ENCODE measurements around the gene STX2.

STX2 gene

DNA sequence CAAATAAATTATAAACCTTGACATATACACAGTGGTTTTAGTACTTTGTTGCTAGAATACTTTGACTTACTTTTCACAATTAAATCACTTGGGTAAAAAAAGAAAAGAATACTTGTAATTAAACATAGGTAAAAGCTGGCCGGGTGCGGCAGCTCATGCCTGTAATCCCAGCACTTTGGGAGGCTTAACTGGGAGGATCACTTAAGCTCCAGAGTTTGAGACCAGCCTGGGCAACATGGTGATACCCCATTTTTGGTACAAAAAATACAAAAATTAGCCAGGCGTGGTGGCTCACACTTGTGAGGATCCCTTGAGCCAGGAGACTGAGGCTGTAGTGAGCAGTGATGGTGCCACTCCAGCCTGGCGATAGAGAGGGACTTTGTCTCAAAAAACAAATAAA lies 7.8 kb downstream of the STX2 start:
- DNase-seq (no peak), ATAC-seq (no peak)

DNA sequence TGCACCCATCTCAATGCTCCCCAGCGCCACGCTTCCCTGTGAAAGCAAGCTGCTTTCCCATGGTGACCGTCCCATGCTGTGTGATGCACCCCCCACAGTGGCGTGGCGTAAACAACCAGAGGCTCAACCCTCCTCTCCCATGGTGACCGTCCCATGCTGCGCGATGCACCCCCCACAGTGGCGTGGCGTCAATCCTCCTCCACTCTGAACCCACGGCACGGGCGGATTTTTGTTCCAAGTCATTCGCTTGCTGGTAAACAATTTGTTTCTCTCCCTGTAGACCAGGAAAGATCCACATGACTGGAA lies 8.9 kb downstream of the STX2 start:
- DNase-seq = no peak
- no peak for ATAC-seq

DNA sequence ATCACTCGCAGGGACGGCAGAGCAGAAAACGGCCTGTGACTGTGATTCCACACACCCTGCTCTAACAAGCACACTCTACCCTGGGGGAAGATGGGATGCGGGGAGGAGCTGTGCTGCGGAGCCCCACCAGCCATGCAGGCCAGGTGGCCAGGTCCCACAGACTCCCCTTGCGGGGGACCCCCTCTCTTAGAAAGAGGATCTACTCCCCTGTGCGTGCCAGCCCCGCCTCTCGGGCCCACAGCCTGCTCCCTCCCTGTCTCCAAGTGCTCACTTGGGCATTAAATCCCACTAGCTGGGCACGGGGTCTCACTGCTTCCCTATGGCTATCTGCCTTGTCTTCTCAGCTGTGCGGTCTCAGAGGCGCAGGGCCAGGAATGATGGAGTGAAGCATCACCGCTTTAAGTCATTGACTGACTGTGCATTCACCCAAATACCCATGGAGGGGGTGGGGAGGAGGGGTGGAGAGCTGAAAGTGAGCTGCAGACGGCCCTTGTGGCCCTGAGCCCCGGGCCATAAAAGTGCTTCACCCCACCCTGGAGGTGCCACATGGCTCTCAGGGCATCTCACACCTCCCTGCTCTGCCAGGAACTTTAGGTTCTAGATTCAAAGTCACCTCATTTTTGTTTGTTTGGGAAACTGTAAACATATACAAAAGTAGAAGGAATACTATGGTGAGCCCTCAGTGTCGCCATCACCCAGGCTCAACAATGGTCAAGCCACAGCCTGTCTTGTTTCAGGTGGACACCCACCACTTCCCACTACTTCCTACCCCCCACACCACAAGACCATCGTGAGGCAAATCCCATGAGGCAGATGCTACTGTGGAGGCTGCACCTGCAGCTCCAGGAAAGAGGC lies 9.4 kb downstream of the STX2 start:
- ATAC-seq = no peak
- no peak for DNase-seq

DNA sequence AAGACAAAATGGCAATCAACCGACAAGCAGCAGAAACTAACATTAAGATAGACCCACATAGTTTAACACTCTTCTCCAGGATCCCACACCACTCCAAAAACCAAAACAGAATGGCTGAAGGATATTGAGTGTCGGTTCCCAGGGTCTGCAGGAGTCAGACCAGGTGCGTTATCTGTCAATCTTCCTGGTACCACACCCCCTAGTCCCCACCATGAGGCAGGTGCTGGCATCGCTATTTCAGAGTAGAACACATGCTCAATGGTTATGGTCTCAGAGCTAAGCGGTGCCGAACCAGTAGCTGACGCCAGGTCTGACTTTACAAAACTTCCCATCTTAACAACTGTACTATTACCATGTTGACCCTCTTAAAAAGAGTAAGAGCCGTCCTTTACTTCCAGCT lies 10.2 kb downstream of the STX2 start:
- ATAC-seq = no peak
- no peak for DNase-seq

DNA sequence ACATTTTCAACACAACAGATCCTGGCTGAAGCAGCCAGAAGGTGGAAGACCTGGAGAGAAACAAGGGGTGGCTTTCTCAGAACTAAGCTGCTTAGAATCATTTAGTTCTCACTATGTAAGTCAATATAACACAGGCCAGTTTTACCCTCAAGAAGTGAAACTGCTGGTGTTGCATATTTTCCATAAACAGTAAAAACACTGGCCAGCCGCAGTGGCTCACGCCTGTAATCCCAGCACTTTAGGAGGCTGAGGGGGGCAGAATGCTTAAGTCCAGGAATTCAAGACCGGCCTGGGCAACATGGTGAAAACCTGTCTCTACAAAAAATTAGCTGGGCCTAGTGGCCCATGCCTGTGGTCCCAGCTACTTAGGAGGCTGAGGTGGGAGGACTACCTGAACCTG lies 11.6 kb downstream of the STX2 start:
- ATAC-seq (no peak), DNase-seq (no peak)

DNA sequence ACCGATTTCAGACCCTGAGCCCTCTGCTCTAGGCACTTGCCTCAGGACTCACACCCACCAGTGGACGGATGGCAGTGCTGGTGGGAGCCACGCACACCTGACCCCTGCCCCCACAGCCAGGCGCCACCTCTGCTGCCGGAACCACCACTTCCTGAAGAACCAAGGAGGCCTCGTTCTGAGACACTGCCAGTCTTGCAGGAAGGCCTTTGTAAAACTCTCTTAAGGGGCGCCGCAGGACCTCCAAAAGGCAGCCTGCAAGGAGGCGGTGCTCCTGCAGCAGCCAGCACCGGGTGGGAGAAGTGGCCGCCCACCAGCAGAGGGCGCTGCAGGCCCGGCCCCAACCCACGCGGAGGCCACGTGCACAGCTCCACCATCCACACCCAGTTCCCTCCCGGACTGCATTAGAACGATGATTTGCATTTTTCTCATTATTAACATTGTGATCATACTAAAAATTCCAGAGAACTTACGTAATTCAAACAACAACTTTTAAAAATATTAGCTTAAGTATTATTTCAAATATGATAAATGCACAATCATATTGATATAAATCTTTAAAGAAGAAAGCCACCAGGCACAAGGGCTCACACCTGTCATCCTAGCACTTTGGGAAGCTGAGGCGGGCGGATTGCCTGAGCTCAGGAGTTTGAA lies 12.8 kb downstream of the STX2 start:
- ATAC-seq = peak; percentile 94
- peak; percentile 86 for DNase-seq

DNA sequence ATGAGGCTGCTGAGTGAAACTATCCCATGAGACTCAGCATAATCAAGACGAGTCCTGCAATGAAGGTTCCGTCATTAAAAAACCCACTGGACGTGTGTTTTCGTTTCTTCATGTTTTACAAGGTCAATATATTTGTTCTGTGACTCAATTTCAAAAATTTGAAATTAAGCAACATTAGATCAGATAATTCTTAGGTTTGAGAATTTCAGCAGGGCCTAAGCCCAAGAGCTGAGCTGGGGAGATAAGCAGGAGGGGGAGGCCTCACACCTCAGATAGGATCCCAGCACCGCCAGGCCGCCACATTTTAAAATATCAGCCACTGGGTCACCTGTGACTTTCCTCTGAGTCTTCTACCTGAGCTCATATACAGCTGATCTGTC lies 13.3 kb downstream of the STX2 start:
- DNase-seq = no peak
- no peak for ATAC-seq

DNA sequence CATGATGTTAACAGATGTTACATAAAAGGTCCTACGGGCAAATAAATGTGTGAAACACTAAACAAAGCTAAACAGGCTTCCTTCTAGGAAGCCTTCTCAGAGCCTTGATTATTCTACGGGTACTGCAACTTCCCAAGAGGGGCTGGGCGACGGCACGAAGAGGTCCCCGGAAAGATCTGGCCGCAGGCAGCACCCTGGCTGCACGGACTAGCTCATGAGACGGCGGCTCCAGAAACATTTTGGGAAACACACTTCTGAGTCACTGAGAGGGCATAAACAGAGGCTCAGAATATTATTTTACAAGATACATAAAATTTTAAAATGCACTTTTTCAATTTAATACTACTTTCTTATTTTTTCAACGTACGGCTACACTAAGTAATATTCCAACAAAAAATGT lies 19.4 kb downstream of the STX2 start:
- no peak for DNase-seq
- ATAC-seq = no peak

DNA sequence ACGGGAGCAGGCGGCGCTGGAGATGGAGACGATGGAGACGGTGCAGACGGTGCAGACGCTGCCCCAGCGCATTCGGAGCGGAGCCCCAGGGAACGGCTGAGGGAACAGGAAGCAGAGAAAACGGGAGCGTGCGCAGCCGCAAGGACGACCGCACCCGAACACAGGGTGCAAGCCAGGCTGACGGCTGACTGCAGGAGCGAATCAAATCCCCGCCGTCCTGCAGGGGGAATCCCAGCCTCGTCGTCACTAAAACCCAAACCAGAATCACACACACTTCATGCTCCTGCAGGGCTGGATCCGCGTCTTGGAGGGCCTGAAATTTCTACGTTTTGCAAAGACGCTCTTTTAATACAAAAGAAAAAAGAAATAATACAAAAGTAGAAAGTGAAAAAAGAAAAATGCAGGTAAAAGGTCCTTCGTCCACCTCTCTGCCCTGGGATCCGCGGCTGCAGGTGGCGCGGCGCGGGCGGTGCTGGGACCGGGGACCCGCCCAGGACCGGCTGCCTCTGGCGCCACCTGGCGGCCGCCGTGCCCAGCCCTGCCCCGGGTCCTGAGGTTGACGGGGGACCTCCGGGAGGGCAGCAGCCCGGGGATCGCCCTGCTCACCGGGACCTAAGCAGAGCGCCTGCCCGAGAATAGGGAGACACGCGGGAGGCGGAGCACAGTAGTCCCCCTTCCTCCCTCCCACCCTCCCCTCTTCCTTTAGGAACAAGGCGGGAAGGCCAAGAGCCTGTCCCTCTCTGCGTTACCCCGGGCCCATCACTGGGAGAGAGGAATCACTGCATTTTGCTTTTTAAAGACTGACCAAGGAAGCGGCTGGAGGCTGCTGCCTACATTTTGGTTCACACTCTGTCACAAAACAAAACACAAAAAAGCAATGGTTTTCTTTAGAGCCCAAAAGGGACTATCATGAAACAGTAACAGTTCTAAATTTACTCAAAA lies 20.1 kb downstream of the STX2 start:
- DNase-seq = peak; percentile 87
- peak; percentile 95 for ATAC-seq

DNA sequence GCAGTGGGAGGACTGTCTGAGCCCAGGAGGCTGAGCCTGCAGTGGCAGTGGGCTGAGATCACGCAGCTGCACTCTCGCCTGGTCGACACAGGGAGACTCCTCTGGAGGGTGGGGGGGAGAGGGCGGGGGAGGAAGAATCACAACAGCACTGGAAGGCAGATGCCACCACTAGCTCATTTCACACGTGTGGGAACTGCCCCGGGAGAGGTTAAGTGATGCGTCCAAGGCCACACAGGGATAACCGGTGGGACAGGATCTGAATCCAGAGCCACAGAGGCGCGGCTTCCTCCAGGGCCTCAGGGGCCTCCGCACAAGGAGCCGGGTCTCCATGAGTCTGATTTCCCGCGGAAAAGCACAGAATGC lies 20.8 kb downstream of the STX2 start:
- peak; percentile 5 for ATAC-seq

DNA sequence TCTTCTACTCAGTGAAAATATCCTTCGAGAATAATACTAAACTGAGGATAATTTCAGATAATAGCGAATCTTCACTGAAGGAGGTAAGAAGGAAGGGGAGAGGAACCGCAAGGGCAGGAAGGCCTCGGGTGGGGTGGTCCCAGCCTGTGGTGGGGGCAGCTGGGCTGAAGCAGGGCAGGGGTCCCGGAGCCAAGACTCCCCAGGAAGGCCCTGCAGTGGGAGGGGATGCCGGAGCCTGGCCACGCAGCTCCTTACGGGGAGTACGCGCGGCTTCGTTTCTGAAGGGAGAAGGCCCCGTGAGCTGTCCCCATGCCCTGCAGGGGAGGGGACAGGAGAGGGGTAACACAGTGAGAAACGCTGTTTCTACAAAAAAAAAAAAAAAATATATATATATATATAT lies 21.2 kb downstream of the STX2 start:
- ATAC-seq (no peak), DNase-seq (no peak)

More for the DNA sequence above, 20.8 kb downstream of the STX2 start:
- DNase-seq = peak; percentile 13

DNA sequence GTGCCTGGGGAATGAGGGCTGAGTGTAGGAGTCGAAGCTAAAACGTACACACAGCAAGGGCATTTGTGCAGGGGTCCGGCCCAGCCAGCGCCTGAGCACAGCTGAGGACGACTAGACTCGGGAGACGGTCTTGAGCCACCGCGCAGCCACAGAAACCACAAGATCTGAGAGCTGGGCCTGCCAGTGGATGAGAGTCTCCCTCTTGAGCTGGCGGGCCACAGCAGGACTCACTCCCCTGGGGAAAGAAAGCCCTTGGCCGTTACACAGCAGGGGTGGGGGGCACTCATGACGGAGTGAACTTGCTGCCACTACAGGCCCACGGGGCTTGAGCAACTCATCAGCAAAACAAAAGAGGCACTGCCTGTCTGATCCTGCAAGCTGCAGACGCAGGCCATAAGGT lies 23.0 kb downstream of the STX2 start:
- DNase-seq (no peak), ATAC-seq (no peak)

DNA sequence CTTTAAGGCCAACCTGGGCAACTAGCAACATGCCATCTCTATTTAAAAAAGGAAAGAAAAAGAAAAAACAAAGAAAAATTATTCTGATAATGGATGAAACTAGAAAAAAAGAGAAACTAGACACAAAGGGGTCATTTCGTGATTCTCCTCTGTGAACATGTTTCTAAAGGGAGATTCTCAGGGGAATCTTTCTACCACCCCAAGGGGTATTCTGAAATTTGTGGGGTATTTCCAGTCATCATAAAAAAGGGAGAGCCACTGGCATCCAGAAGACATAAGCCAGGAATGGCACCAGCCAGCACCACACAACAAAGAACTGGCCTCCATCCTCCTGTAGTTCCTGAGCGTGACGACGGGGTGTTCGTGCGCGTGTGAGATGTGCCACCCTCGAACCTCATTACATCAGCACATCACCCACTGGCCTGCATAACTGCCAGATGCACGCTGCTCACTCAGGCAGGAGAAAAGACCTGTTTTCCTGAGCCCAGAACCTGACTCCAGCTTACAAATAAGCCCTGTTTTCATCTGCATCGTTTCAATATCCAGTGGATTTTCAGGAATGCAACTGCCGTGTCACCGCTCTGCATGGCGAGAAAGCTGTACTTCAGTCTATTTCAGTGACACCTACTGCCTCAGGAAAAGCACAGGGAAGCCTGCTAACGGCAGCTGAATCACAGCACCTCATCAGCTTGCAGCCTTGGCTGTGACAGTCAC lies 23.9 kb downstream of the STX2 start:
- ATAC-seq = no peak
- DNase-seq = no peak

DNA sequence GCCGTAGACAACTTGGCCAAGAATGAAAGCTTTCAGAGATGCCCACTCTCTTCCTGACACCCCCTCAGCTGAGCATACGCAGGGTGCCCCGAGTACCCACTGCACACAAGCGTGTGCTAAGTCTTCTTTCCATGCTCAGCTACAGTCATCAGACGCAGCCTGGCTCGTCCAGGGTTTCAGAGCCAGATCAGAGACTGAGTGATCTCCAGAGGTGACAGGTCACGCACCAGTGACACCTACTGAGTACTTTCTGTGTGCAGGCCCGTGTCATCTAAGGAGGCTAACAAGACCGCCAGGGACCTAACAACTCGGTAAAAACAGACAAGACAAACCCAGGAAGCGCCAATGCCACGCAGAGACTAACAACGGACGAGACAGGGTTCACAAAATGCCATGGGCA lies 25.1 kb downstream of the STX2 start:
- ATAC-seq = no peak
- no peak for DNase-seq

DNA sequence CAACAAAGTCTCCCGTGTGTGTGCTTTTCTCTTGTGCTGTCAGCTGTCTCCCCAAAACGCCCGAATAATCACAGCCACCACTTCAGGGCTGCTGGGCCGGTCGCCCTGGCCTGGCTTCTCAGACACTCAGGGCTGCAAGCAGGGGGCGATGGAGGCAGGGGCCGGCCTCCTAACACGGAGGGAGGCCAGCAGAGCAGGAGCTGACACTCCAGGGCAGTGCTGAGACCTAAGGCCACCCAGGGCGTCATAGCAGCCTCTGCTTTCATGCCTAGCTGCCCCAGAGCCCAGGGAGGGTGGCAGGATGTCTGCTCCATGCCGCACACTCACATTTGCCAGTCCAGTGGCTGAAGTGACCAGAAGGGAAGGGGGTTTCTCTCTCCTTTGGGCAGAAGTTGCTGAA lies 25.6 kb downstream of the STX2 start:
- ATAC-seq (no peak), DNase-seq (no peak)

DNA sequence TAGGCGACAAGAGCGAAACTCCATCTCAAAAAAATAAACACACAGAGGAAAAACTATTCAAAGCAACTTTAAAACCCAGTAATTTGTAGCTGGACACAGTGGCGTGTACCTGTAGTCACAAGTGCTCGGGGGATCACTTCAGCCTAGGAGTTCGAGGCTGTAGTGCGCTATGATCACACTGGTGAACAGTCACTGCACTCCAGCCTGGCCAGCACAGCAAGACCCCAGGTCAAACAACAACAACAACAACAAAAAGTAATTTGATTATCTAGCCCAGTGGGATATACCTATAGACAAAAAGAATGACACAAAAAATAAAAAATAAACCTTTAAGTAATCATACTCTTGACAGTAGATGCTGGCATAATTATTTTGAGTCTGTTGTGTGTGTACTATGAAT lies 29.3 kb downstream of the STX2 start:
- ATAC-seq (no peak), DNase-seq (no peak)

DNA sequence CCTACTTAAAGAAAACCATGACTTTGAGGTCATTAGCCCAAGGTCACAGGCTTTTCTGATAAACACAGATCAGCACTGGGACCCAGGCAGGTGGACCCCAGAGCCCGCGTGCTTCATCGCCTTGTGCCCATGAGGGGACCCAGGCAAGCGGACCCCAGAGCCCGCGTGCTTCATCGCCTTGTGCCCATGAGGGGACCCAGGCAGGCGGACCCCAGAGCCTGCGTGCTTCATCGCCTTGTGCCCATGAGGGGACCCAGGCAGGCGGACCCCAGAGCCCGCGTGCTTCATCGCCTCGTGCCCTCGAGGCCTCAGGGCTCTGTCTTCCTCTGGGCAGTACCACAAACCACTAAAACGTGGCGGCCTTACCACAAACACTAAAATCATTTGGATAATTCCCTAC lies 31.7 kb downstream of the STX2 start:
- ATAC-seq = no peak
- DNase-seq = no peak

DNA sequence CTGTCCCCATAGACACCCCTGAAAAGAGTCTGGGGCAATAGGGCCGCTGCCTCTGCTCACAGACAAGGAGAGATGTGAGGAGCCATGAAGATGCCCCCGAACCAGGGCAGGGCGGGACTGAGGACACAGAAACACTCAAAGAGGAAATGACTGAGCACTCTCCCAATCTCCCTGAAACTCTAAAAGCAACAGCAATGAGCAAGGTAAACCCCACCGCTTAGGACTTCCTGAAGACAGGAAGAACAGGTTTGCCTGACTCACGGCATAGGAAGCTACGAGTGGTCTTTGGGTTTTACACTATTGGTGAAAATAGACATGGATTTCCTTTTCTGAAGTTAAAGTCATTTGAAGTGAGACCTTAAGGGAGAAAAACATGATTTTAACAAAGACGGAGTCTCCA lies 32.5 kb downstream of the STX2 start:
- ATAC-seq = no peak
- DNase-seq = no peak

DNA sequence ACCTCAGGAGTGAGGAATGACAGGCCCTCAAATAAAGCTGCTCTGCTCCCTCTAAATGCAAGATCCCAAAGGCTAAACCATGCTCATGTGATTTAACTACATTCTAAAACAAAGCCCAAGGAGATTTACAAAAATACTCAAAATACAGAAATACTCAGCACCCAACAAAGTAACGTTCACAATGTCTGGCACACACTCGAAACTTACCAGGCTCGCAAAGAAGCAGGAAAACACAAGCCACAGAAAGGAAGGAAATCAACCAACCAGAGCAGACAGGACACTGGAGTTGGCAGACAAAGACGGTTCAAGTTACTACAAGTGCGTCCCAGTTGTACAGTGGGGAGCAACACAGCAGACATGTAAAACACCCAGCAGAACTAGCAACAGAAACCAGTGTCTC lies 33.4 kb downstream of the STX2 start:
- ATAC-seq (no peak), DNase-seq (no peak)

DNA sequence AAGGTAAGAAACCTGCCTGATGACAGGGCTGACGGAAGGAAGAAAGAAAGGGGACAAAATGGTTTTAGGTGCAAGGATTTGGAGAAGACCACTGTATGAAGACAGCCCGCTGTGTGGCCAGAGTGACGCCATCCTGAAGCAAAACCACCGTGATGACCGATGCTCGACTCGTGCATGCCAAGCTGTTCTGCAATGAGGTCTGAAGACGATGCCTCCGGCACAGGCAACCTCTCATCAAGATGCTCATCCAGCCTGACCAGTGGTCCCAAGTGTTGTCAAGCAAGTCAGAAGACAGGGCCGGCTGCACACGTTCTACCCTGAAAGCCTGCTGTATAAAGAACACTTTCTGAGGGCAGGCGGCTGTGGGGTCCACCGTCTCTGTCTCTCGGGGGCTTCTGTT lies 34.8 kb downstream of the STX2 start:
- DNase-seq = no peak
- ATAC-seq = no peak

DNA sequence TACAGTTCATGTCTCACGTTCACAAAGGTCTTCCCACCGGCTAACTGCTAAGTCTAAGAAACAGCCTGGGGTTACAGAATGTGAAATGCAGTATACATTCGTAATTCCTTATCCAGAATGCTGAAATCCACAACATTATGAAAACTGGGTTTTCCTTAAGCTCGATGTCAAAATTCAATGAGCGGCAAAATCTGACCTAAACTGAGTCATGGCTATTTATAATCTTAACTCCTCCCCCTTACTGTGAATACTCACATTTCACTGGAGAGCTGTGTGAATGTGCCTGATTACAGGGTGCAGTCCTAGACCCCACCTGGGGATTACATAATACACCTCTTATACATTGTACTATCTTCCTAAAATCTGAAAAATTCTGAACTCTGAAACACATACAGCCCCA lies 35.3 kb downstream of the STX2 start:
- ATAC-seq (no peak), DNase-seq (no peak)

DNA sequence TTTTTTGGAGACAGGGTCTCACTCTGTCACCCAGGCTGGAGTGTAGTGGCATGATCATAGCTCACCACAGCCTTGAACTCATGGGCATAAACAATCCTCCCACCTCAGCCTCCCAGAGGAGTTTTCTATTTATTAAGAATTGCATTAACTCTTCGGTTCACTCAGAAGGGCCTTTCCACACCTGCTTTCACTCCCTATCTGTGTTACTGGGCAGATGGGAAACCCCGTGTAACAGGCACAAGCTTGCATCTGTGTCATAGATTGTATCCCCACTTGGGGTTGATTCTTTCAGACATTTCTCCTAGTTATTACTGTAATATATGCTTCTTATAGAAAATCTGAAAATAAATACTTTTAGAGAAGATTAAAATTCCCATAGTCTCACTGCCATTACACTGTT lies 38.7 kb downstream of the STX2 start:
- DNase-seq = no peak
- ATAC-seq = no peak

DNA sequence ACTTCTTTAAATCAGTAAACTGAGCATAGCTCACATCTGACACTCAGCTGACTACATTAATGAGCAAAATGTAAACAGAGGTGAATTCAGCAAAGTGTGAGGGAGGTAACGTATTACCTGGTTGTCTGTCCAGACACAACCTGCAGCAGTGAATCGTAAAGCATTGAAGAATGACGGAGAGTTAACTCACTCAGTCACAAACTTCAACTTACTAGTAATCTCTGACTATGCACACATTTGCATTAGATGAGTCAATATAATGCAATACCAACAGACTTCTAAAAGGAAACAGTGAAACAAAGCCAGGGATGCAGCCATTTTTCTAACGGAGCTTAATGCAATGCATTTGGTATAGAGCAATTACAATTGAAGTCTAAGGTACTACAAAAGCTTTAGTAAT lies 40.0 kb downstream of the STX2 start:
- ATAC-seq (no peak), DNase-seq (no peak)

All from stimulated activated naive CD8-positive, alpha-beta T cell treated with anti-CD3 and anti-CD28 coated beads, Interleukin-15, Interleukin-2, amounts not matched to agents 100 U/mL and 50 U/mL, for 24 hours (primary cell).